GM12872 (cell line): ENCODE data around the gene CCSER2.

ENCODE experiments used
- CTCF ChIP-seq: IDR thresholded peaks from 3 replicates; pipeline ENCODE4 v1.5.1; 2011; ENCODE audit warnings: low read depth, mild to moderate bottlenecking, low read length, moderate library complexity; ENCODE audit not compliant: insufficient read depth

CCSER2 gene

DNA sequence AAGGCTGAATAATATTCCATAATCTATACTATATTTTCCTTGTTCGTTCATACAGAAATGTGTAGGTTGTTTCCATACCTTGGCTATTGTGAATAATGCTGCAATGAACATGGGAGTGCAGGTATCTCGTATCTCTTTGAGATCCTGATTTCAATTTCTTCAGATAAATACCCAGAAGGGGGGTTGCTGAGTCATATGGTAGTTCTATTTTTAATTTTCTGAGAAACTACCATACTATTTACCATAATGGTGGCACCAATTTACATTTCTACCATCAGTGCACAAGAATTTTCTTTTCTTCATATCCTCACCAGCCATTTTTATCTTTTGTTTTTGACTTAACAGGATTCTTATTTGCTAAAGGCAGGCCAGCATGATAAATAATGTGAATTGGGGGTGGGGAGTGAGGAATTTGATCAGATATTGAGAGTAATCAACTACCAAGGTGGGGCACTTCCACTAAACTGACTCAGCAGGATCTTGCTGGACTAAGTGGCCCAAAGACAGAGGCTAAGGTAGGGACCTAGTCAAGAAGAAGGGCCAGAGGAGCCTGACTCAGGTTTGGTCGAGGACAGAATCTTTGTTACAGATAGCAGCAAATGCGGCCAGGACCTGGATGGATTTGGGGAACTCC is 21.5 kb upstream of the CCSER2 start:
- TF ChIP-seq CTCF: no peak

DNA sequence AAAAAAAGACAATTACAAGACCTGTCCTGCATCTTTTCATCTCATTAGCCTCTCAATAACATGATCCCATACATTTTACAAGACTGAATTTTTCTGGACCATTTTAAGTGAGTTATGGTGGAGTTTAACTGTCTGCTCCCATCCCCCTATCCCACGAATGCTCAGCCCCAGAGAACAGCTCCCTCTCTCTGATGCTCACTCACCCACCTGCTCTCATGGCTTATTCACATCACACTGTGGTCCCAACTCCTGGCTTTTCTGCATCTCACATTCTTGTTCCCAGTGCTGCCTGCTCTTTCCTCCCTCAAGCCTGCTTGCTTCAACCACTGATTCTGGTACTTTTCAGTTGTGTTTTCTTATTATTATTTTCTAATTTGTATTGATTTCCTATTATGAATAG is 20.4 kb upstream of the CCSER2 start:
- no peak for TF ChIP-seq CTCF

- no peak for TF ChIP-seq CTCF
Measured at GRCh38 chr10:84308481-84309304, 19.7 kb upstream of the CCSER2 start.

DNA sequence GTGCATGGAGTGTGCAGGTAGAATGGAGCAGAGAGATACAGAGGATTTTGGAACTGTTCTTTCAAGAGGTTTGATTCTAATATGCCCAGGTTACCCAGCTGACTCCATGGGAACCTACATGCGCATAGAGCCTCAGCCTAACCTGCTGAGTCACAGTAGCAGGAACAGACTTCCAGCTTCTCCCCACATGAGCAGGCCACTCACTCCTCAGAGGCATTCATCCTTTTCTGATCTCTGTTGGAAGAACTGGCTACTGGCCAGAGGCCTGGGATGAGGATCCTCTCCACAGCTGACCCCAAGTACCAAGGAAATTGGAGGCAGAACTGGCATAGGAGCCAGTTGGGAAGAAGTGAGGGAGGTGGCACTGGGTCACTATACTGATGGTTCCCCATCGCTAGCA is 17.9 kb upstream of the CCSER2 start:
- TF ChIP-seq CTCF: no peak

DNA sequence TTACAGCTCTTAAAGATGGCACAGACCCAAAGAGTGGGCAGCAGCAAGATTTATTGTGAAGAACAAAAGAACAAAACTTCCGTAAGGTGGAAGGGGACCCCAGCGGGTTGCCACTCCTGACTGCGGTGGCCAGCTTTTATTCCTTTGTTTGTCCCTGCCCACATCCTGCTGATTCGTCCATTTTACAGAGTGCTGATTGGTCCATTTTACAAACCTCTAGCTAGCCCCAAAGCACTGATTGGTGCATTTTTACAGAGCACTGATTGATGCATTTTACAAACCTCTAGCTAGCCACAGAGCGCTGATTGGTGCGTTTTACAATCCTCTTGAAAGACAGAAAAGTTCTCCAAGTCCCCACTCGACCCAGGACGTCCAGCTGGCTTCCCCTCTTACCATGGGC is 16.8 kb upstream of the CCSER2 start:
- no peak for TF ChIP-seq CTCF

- no peak for TF ChIP-seq CTCF
Measured at GRCh38 chr10:84312816-84313215, 15.6 kb upstream of the CCSER2 start.

GRCh38 chr10:84314275-84314674 is 14.1 kb upstream of the CCSER2 start:
- no peak for TF ChIP-seq CTCF
